Endothelial cell of umbilical vein (primary cell): ENCODE measurements around the gene TEX44. TPM values are rescaled to one million over a fixed set of nuclear protein-coding genes. Genes with fewer than 3 reads are reported as not detected.

Experiments
- BruUV-seq: library from RNA; stranded (reverse); fragments of 400-500 nt; replicated peaks from 2 replicates; lab custom pipeline; 2021; lab: Mats Ljungman, UMichigan
- CTCF ChIA-PET: fragments of 300-600, 350-600 bp; sonication (Branson Sonifier 250); formaldehyde crosslinking; loops from one replicate; lab custom pipeline; 2021; ENCODE audit warnings: antibody characterized with exemption, inconsistent platforms; lab: Charles Lee
- POLR2A ChIA-PET: fragments of 300-600, 350-600 bp; sonication (Branson Sonifier 250); formaldehyde crosslinking; loops from one replicate; lab custom pipeline; 2021; ENCODE audit warnings: antibody characterized with exemption, inconsistent platforms; lab: Charles Lee
- DNase-seq: peaks from one replicate; pipeline ENCODE4 v3.0.0-alpha.2; 2011; ENCODE audit warnings: low read depth, low spot score
- FAIRE-seq: peaks from 2 replicates; lab custom pipeline; 2011; peaks lifted over from hg19 to GRCh38; lab: Jason Lieb, UNC
- H2AFZ ChIP-seq: 2 replicates; pipeline ENCODE4 v1.6.0; 2012; ENCODE audit warnings: low read depth, low read length, control low read depth, inconsistent platforms
- H3K27ac ChIP-seq: 2 replicates; pipeline ENCODE4 v1.5.1; 2011; ENCODE audit warnings: low read depth, mild to moderate bottlenecking, control low read depth, low read length, moderate library complexity; ENCODE audit not compliant: insufficient read depth
- H3K27me3 ChIP-seq, 2 experiments: 2 replicates each; pipeline versions ENCODE4 v1.6.0 to v1.6.1; 2011; ENCODE audit warnings: low read length in 2 of 2, mixed read lengths in 1 of 2; ENCODE audit not compliant: control insufficient read depth in 2 of 2, insufficient read depth in 2 of 2
- H3K36me3 ChIP-seq, 2 experiments: 2 replicates in 1 of 2; 3 replicates in 1 of 2; pipeline ENCODE4 v1.5.1; 2011; ENCODE audit warnings: low read length in 2 of 2, mild to moderate bottlenecking in 1 of 2, moderate library complexity in 1 of 2; ENCODE audit not compliant: control insufficient read depth in 2 of 2, insufficient read depth in 2 of 2; ENCODE audit errors: extremely low read depth in 1 of 2
- H3K4me1 ChIP-seq: 3 replicates; pipeline ENCODE4 v1.5.1; 2011; ENCODE audit warnings: mild to moderate bottlenecking, low read length; ENCODE audit not compliant: control insufficient read depth, insufficient read depth; ENCODE audit errors: extremely low read depth
- H3K4me2 ChIP-seq: 2 replicates; pipeline ENCODE4 v1.6.1; 2011; ENCODE audit warnings: low read length, control low read depth, mixed read lengths; ENCODE audit not compliant: insufficient read depth
- H3K4me3 ChIP-seq, 3 experiments: fragments of 200-600 bp in 1 of 3; sonication (generic), shearing (Covaris generic) in 1 of 3; replicated peaks in 1 of 3; 2 replicates each; pipeline ENCODE4 v1.5.1; 2011 to 2016; ENCODE audit warnings: control low read depth in 3 of 3, low read length in 3 of 3, mild to moderate bottlenecking in 2 of 3, inconsistent platforms in 1 of 3, low read depth in 1 of 3, moderate library complexity in 1 of 3; ENCODE audit not compliant: insufficient read depth in 1 of 3
- H3K79me2 ChIP-seq: 2 replicates; pipeline ENCODE4 v1.6.0; 2012; ENCODE audit warnings: low read length, inconsistent platforms; ENCODE audit not compliant: control insufficient read depth, insufficient read depth
- H3K9ac ChIP-seq: replicated peaks from 2 replicates; pipeline ENCODE3; 2011; ENCODE audit warnings: low read length, control low read depth; ENCODE audit not compliant: insufficient read depth; ENCODE audit errors: extremely low read depth
- H3K9me1 ChIP-seq: replicated peaks from 3 replicates; pipeline ENCODE4 v1.6.0; 2011; ENCODE audit warnings: mild to moderate bottlenecking, low read length; ENCODE audit not compliant: control insufficient read depth, insufficient read depth; ENCODE audit errors: extremely low read depth
- H3K9me3 ChIP-seq: replicated peaks from 2 replicates; pipeline ENCODE4 v1.5.1; 2012; ENCODE audit warnings: low read length, inconsistent platforms; ENCODE audit not compliant: control insufficient read depth, insufficient read depth
- H4K20me1 ChIP-seq: replicated peaks from 2 replicates; pipeline ENCODE3; 2011; ENCODE audit warnings: mild to moderate bottlenecking, low read length; ENCODE audit not compliant: control insufficient read depth, insufficient read depth; ENCODE audit errors: extremely low read depth
- EZH2 ChIP-seq: IDR thresholded peaks from 2 replicates; pipeline ENCODE4 v1.6.1; 2012; ENCODE audit warnings: borderline replicate concordance, low read depth, mild to moderate bottlenecking, moderate library complexity, low read length, inconsistent platforms; ENCODE audit not compliant: severe bottlenecking
- FOS ChIP-seq: IDR thresholded peaks from 2 replicates; pipeline ENCODE4 v1.6.1; 2011; ENCODE audit warnings: mild to moderate bottlenecking, low read length, moderate library complexity, borderline replicate concordance; ENCODE audit not compliant: insufficient read depth
- GATA2 ChIP-seq: IDR thresholded peaks from 2 replicates; pipeline ENCODE4 v1.7.0; 2011; ENCODE audit warnings: low read depth, mild to moderate bottlenecking, moderate library complexity, mixed read lengths, low read length; ENCODE audit not compliant: insufficient read length, insufficient read depth
- JUN ChIP-seq: IDR thresholded peaks from 2 replicates; pipeline ENCODE4 v1.6.1; 2011; ENCODE audit warnings: borderline replicate concordance, low read depth; ENCODE audit not compliant: insufficient read length, insufficient read depth
- MYC ChIP-seq: IDR thresholded peaks from one replicate; pipeline ENCODE4 v1.6.1; 2011; ENCODE audit warnings: mild to moderate bottlenecking, low read depth, low read length
- POLR2A ChIP-seq: IDR thresholded peaks from 2 replicates; pipeline ENCODE4 v1.6.1; 2012; ENCODE audit warnings: low read depth, mild to moderate bottlenecking, control low read depth, low read length
- POLR2AphosphoS5 ChIP-seq: IDR thresholded peaks from 2 replicates; pipeline ENCODE4 v1.6.1; 2012; ENCODE audit warnings: low read depth, mild to moderate bottlenecking, control low read depth, low read length, moderate library complexity; ENCODE audit not compliant: insufficient read depth
- dilution Hi-C: fragments of 300-500 bp; cut with MboI; formaldehyde crosslinking; loops from one replicate; pipeline ENCODE4 v1.15.0; 2019; ENCODE audit warnings: low sequenced_read_pairs; ENCODE audit not compliant: extremely low pct_ligation_motif_present
- intact Hi-C: fragments of 100-400 bp; cut with micrococcal nuclease; formaldehyde crosslinking; loops from one replicate; pipeline ENCODE4 v1.10.0; 2022
- polyA plus RNA-seq, 4 experiments: library from polyadenylated mRNA; depleted of rRNA in 3 of 4; stranded (reverse) in 3 of 4; unstranded in 1 of 4; fragments of >200 nt; gene quantifications; 2 replicates each; pipeline versions ENCODE4 v1.2.1 to v1.2.3, GENCODE V29; 2011 to 2012; ENCODE audit warnings: missing spikeins in 1 of 4
- total RNA-seq: library from RNA; stranded (reverse); gene quantifications from 2 replicates; pipeline ENCODE4 v1.2.3, GENCODE V29; 2021
- TF ChIP-seq, protein P1 (sequence below), 2 donors: IDR thresholded peaks; 1 replicate in 1 of 2; 2 replicates in 1 of 2; pipeline ENCODE4 v1.5.1; 2011; ENCODE audit warnings: low read length in 2 of 2, mild to moderate bottlenecking in 2 of 2, moderate library complexity in 2 of 2, control low read depth in 1 of 2, inconsistent platforms in 1 of 2, low read depth in 1 of 2; ENCODE audit not compliant: insufficient read depth in 1 of 2; ENCODE audit errors: extremely low read depth in 1 of 2
- TF ChIP-seq, protein P2 (sequence below): IDR thresholded peaks from 2 replicates; pipeline ENCODE4 v1.6.1; 2011; ENCODE audit not compliant: insufficient read depth, insufficient read length

The TEX44 gene
- total and polyA plus RNA-seq, 2 donors (not counting 3 experiments of a cell fraction or from before 2014, with no cell fraction given), result not detected

GRCh38 chr2:231589656-231590055 is 3.0 kb upstream of the TEX44 start:
- H3K36me3 ChIP-seq, result no peaks in the 10 kb centered on the region
- no peaks in the 10 kb centered on the region for H4K20me1 ChIP-seq
- TF ChIP-seq POLR2A, result no peak
- no peak for TF ChIP-seq EZH2
- intact Hi-C loops (no loop called here), dilution Hi-C loops (no loop called here)
- H3K9ac ChIP-seq, result no peak overlapping the region
- no peaks in the 10 kb centered on the region for H3K9me1 ChIP-seq
- H3K79me2 ChIP-seq, result no peaks in the 10 kb centered on the region
- ChIA-PET CTCF (interaction anchor here (0.7 to 1.9 kb wide), 6 partner anchors 9 to 140 kb away, joined by 3 to 12 read pairs (median 4); no protein-coding TSS in a partner anchor), POLR2A (no interaction called here)
- H3K9me3 ChIP-seq, result no peaks in the 10 kb centered on the region
- H3K27ac ChIP-seq, result no peak overlapping the region
- H3K27me3 ChIP-seq, result peaks cover 4 to 5% of the 10 kb centered on the region in 2 experiments
- no TSS peak for BruUV-seq
- FAIRE-seq (peak; percentile 62), DNase-seq (no peak)
- no peak overlapping the region for H3K4me3 ChIP-seq
- no peak overlapping the region for H3K4me2 ChIP-seq
- no peaks in the 10 kb centered on the region for H3K4me1 ChIP-seq
- H2AFZ ChIP-seq, result no peak overlapping the region

DNA sequence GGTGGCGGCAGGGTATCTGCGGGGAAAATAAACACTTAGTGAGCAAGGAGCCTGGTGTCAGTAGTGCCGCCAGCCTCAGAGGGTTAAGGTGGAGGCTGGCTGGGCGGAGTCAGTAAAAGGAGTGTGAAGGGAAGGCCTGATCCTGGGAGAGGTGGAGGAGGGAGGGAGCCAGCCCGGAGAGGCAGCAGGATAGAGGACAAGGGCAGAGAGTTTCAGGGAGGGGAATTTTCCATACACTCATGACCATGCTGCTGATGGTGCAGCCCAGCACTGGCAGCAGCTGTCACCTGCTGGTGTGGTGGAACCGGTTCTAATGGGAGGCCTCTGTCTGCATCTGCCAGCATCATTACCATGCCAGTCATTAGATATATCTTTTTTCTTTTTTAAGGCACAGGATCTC is 2.0 kb upstream of the TEX44 start:
- H3K27ac ChIP-seq, result no peak overlapping the region
- ChIA-PET POLR2A (no interaction called here), CTCF (interaction anchor here (0.7 to 3.4 kb wide), 3 partner anchors 10 to 73 kb away, joined by 3 to 22 read pairs (median 12); no protein-coding TSS in a partner anchor)
- no peaks in the 10 kb centered on the region for H3K9me3 ChIP-seq
- intact Hi-C loops, result no loop called here
- no peaks in the 10 kb centered on the region for H4K20me1 ChIP-seq
- dilution Hi-C loops, result no loop called here
- H2AFZ ChIP-seq, result no peak overlapping the region
- H3K27me3 ChIP-seq, result peaks cover 4 to 5% of the 10 kb centered on the region in 2 experiments
- no peaks in the 10 kb centered on the region for H3K36me3 ChIP-seq
- no peak for DNase-seq
- TF ChIP-seq, protein P1, sequence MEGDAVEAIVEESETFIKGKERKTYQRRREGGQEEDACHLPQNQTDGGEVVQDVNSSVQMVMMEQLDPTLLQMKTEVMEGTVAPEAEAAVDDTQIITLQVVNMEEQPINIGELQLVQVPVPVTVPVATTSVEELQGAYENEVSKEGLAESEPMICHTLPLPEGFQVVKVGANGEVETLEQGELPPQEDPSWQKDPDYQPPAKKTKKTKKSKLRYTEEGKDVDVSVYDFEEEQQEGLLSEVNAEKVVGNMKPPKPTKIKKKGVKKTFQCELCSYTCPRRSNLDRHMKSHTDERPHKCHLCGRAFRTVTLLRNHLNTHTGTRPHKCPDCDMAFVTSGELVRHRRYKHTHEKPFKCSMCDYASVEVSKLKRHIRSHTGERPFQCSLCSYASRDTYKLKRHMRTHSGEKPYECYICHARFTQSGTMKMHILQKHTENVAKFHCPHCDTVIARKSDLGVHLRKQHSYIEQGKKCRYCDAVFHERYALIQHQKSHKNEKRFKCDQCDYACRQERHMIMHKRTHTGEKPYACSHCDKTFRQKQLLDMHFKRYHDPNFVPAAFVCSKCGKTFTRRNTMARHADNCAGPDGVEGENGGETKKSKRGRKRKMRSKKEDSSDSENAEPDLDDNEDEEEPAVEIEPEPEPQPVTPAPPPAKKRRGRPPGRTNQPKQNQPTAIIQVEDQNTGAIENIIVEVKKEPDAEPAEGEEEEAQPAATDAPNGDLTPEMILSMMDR (IDR thresholded peaks at IDR 0.05; ENCODE audit: extremely low read depth in 1 of 2, insufficient read depth in 1 of 2, low read depth in 1 of 2, low read length in 2 of 2), result no peak
- TF ChIP-seq, protein P2, sequence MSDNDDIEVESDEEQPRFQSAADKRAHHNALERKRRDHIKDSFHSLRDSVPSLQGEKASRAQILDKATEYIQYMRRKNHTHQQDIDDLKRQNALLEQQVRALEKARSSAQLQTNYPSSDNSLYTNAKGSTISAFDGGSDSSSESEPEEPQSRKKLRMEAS, result no peak
- TF ChIP-seq POLR2AphosphoS5 (no peak), MYC (no peak), POLR2A (no peak), JUN (no peak), FOS (no peak), EZH2 (no peak), GATA2 (no peak)
- no peak for FAIRE-seq
- no peak overlapping the region for H3K4me3 ChIP-seq
- H3K79me2 ChIP-seq, result no peaks in the 10 kb centered on the region
- no peak overlapping the region for H3K9ac ChIP-seq
- H3K4me2 ChIP-seq, result no peak overlapping the region
- no peaks in the 10 kb centered on the region for H3K9me1 ChIP-seq
- no TSS peak for BruUV-seq
- no peaks in the 10 kb centered on the region for H3K4me1 ChIP-seq
